Measurements from ENCODE around the gene NCBP3.
"Not testable (repeated sequence)": the region's sequence is repeated elsewhere in the genome, so short reads cannot be mapped to it uniquely, and the experiment has no call there.

NCBP3 gene

DNA sequence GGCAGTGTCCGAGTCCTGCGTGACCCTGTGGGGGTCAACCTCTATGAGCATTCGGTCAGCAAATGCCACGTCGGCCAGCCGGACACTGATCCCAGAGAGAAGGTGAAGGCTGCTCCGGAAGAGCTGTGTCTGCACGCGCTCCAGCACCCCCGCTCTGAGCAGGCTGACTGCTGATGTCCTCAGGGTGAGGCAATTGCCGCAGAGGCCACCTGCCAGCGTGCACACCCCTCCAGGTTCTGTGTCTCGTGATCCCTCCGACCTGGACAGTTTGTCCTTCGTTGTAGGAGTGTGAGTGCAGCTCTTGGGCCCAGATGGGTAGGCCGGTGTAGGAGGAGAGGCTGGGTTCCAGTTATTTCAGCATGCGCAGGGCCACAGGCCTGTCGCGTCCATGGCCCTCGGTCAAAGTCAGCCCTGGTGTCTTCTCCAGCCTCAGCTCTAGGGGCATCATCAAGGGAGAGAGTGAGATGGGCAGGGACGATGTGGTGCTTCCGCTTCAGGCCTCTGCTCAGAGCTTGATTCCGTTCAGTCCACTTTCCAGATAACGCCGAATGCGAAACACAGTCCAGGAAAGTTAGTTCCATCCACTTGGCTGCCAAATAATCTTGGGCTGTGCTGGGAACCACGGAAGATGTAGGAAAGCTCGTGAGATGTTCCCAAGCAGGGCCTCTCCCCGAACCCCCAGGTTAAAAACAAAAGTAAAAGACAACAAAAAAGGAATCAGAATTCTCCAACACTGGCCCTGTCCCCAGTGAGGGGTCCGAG is 15.1 kb upstream of the NCBP3 start:
- ChIA-PET POLR2A (no interaction called here), CTCF (interaction anchor here (0.9 to 8.6 kb wide), 9 partner anchors 9 to 144 kb away, joined by 3 to 172 read pairs (median 7); partner anchors contain the start of gene NCBP3)
- no peak for TF ChIP-seq CTCF (IDR thresholded peaks at IDR 0.05; ENCODE audit: insufficient read depth, low read length, missing control alignments)
- H3K4me3 ChIP-seq (ENCODE audit: low read depth, low read length) = no peak overlapping the region
- DNase-seq (ENCODE audit: low read depth, low spot score) = no peak

- DNase-seq (ENCODE audit: low read depth, low spot score) = no peak
- H3K4me3 ChIP-seq (ENCODE audit: low read depth, low read length) = no peak overlapping the region
- TF ChIP-seq CTCF (IDR thresholded peaks at IDR 0.05; ENCODE audit: insufficient read depth, low read length, missing control alignments) = no peak
- POLR2A ChIA-PET = no interaction called here
- CTCF ChIA-PET = interaction anchor here (1.0 to 8.6 kb wide), 4 partner anchors 12 to 120 kb away, joined by 3 to 172 read pairs (median 4); partner anchors contain the start of gene NCBP3
These were observed 13.9 kb upstream of the NCBP3 start for GRCh38 chr17:3859940-3860339.

DNA sequence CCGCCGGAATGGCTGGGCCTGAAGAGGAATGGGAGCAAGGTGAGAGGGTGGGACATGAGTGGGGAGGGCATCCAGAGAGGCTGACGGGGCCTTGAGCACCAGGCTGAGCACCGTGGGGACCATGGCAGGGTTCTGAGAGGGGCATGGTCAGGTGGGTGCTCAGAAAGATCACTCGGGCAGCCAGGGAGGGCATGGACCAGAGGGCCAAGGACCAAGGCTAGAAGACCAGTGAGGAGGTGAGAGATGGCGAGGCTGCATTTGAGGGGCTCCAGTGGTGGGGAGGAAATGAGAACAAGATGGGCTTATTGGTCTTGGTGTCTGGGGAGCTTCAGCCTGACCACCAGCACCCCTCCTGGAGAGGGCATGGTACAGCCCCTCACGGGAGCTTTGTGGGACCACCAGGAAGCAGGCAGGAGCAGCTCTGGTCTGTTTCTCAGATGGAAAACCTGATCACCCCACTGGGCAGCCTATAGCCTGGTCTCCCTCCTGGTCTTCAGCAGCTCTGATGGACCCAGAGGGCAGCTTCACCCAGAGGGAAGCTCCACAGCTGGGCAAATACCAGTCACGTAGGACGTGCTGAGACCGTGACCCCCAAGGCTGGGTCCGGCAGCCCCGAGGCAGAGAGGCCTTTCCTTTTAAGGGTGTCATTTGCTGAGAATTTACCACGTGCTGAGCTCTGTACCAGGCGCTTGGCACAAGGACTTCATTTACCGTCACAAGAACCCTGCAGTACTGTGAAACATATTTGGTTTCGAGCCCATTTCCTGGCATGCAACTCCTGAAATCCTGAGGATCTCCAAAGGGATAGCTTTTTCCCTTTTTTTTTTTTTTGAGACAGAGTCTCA is 11.4 kb upstream of the NCBP3 start:
- TF ChIP-seq CTCF (IDR thresholded peaks at IDR 0.05; ENCODE audit: insufficient read depth, low read length, missing control alignments) = no peak
- CTCF ChIA-PET = interaction anchor here (0.9 to 4.5 kb wide), 7 partner anchors 8 to 123 kb away, joined by 3 to 45 read pairs (median 4); partner anchors contain the start of gene NCBP3
- DNase-seq (ENCODE audit: low read depth, low spot score) = no peak
- POLR2A ChIA-PET = interaction anchor here (0.9 kb wide), 1 partner anchor 12 kb away, joined by 3 read pairs; no protein-coding TSS in a partner anchor
- H3K4me3 ChIP-seq (ENCODE audit: low read depth, low read length) = no peak overlapping the region

DNA sequence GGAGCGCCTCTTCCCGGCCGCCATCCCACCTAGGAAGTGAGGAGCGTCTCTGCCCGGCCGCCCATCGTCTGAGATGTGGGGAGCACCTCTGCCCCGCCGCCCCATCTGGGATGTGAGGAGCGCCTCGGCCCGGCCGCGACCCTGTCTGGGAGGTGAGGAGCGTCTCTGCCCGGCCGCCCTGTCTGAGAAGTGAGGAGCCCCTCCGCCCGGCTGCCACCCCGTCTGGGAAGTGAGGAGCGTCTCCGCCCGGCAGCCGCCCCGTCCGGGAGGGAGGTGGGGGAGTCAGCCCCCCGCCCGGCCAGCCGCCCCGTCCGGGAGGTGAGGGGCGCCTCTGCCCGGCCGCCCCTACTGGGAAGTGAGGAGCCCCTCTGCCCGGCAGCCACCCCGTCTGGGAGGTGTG is 8.2 kb upstream of the NCBP3 start:
- H3K4me3 ChIP-seq (ENCODE audit: low read depth, low read length); DNase-seq (ENCODE audit: low read depth, low spot score); POLR2A ChIA-PET: not testable (repeated sequence)
- CTCF ChIA-PET = interaction anchor here (4.5 kb wide), 1 partner anchor 9 kb away, joined by 45 read pairs; the partner anchor contains the start of gene NCBP3

GRCh38 chr17:3852561-3852960 is 6.5 kb upstream of the NCBP3 start:
- H3K4me3 ChIP-seq (ENCODE audit: low read depth, low read length) = no peak overlapping the region
- no peak for DNase-seq (ENCODE audit: low read depth, low spot score)
- CTCF ChIA-PET = interaction anchor here (1.1 to 10.8 kb wide), 2 partner anchors 11 to 115 kb away, joined by 5 to 172 read pairs; no protein-coding TSS in a partner anchor
- POLR2A ChIA-PET = no interaction called here
- TF ChIP-seq CTCF (IDR thresholded peaks at IDR 0.05; ENCODE audit: insufficient read depth, low read length, missing control alignments) = no peak

- H3K4me3 ChIP-seq (ENCODE audit: low read depth, low read length) = no peak overlapping the region
- ChIA-PET POLR2A (no interaction called here), CTCF (interaction anchor here (1.1 to 10.8 kb wide), 2 partner anchors 12 to 114 kb away, joined by 5 to 172 read pairs; no protein-coding TSS in a partner anchor)
- DNase-seq (ENCODE audit: low read depth, low spot score) = no peak
- TF ChIP-seq CTCF (IDR thresholded peaks at IDR 0.05; ENCODE audit: insufficient read depth, low read length, missing control alignments) = no peak
These were observed 5.5 kb upstream of the NCBP3 start for GRCh38 chr17:3851461-3852100.
